GM12873 (cell line): ENCODE results near the gene CRAMP1.
A peak's percentile ranks its signal among the peaks of the same experiment; 100 is the strongest.

Experiments
- TF ChIP-seq, protein P1 (sequence below): IDR thresholded peaks from 2 replicates; pipeline ENCODE4 v1.5.1; 2012; ENCODE audit warnings: low read depth, mild to moderate bottlenecking, moderate library complexity, low read length, control low read depth; ENCODE audit not compliant: insufficient read depth; ENCODE audit errors: missing control alignments

The CRAMP1 gene, protein sequence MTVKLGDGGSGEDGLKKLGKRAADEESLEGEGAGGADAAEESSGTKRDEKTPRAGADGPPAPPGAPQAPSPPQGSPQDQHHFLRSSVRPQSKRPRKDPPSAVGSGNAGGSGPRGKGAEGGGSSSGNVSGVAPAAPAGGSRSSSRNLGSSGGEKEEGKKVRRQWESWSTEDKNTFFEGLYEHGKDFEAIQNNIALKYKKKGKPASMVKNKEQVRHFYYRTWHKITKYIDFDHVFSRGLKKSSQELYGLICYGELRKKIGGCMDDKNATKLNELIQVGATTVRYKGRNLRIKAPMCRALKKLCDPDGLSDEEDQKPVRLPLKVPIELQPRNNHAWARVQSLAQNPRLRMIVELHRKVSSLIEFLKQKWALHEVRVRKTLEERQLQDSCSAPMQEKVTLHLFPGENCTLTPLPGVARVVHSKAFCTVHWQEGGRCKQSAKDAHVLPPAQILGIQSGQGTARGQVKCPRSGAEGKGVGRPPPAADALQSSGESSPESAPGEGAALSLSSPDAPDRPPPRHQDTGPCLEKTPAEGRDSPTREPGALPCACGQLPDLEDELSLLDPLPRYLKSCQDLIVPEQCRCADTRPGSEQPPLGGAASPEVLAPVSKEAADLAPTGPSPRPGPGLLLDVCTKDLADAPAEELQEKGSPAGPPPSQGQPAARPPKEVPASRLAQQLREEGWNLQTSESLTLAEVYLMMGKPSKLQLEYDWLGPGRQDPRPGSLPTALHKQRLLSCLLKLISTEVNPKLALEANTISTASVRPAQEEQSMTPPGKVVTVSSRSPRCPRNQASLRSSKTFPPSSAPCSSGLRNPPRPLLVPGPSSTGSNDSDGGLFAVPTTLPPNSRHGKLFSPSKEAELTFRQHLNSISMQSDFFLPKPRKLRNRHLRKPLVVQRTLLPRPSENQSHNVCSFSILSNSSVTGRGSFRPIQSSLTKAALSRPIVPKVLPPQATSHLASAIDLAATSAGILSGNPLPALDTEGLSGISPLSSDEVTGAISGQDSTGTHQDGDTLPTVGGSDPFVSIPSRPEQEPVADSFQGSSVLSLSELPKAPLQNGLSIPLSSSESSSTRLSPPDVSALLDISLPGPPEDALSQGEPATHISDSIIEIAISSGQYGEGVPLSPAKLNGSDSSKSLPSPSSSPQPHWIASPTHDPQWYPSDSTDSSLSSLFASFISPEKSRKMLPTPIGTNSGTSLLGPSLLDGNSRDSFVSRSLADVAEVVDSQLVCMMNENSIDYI (N-terminal part only)

DNA sequence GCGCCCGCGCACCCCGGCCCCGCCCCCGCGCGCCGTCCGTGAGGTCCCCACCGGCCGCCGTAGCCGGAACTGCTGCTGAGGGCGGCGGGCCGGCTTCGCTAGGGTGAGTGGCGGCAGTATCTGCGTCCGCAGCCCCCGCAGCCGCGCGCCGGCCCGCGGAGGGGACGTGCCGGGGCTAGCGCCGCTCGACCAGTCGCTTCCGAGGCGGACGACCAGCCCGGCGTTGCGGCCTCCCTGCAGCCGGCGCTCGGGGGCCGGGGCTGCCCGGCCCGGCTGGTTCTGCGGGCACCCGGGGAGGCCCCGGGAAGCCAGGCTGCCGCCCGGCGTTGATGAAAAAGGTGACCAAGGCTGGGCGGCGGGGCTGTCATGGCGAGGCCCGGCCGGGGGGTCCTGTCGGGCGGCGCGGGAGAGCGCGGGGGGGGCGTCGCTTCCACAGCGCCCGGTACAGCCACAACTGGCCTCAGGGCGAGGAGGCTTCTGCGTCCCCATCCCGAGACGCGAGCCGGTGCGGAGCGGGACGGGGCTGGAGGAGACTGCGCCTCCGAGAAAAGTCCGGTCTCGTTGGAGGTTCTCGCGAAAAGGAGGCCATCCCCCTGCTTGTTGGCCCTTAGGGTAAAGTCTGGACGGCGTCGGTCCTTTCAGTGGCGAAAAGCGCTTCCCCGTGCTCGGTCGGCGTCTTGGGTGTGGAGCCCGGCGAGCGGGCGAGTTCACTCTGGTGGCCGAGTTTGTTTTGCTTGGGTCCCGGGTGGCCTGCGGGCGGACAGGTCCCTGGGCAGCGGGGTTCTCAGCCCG, at the start of gene CRAMP1:
Gene CRAMP1 (plus strand): TSS at position 41 of the 792 bp plus-strand sequence. CDS start 2,280 bp downstream, outside the sequence.
- TF ChIP-seq, protein P1, sequence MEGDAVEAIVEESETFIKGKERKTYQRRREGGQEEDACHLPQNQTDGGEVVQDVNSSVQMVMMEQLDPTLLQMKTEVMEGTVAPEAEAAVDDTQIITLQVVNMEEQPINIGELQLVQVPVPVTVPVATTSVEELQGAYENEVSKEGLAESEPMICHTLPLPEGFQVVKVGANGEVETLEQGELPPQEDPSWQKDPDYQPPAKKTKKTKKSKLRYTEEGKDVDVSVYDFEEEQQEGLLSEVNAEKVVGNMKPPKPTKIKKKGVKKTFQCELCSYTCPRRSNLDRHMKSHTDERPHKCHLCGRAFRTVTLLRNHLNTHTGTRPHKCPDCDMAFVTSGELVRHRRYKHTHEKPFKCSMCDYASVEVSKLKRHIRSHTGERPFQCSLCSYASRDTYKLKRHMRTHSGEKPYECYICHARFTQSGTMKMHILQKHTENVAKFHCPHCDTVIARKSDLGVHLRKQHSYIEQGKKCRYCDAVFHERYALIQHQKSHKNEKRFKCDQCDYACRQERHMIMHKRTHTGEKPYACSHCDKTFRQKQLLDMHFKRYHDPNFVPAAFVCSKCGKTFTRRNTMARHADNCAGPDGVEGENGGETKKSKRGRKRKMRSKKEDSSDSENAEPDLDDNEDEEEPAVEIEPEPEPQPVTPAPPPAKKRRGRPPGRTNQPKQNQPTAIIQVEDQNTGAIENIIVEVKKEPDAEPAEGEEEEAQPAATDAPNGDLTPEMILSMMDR: no peak

DNA sequence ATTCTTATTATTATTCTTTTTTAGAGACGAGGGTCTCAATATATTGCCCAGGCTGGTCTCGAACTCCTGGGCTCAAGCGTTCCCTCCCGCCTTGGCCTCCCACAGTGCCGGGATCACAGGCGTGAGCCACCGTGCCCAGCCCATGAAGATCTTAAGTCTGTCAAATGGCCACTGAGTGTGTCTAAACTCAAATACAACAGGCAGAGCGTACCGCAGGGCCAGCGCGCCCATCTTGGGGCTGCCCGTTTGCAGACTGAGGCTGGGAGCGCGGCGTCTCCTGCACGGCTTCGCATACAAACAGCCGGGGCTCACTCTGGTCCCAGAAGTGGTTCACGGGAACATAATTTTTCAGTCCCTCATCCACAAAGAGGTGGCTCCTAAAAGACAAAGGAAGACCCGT, 48.4 kb upstream of the CRAMP1 start:
- TF ChIP-seq, protein P1: no peak

- TF ChIP-seq, protein P1: peak; percentile 37
Observed at GRCh38 chr16:1564325-1564724, 47.8 kb upstream of the CRAMP1 start.

GRCh38 chr16:1565083-1565805, 46.9 kb upstream of the CRAMP1 start:
- TF ChIP-seq, protein P1: no peak

GRCh38 chr16:1567988-1568387, 44.2 kb upstream of the CRAMP1 start:
- TF ChIP-seq, protein P1: no peak

- TF ChIP-seq, protein P1: no peak
Observed at GRCh38 chr16:1571012-1571671, 41.0 kb upstream of the CRAMP1 start.
